ENCODE results near the gene IFT27. TPM values are rescaled to one million over a fixed set of nuclear protein-coding genes. Genes with fewer than 3 reads are reported as not detected.
"Not testable (repeated sequence)": the region's sequence is repeated elsewhere in the genome, so short reads cannot be mapped to it uniquely, and the experiment has no call there.

IFT27 gene
- total and polyA plus RNA-seq, 2 of the 4 experiments (the other 2 are of a cell fraction): 14.5 to 26.9 TPM

- DNase-seq; BruUV-seq (replicated peaks); H3K4me2 ChIP-seq (ENCODE audit: low read depth, low read length); H2AFZ ChIP-seq (replicated peaks; ENCODE audit: low read length, poor library complexity); in situ Hi-C loops (cut with MboI; ENCODE audit: low sequenced_read_pairs); H3K9me3 ChIP-seq (ENCODE audit: control insufficient read depth, insufficient read depth, low read length); H3K27ac ChIP-seq (ENCODE audit: insufficient read depth, low read length); H2BK15ac ChIP-seq (ENCODE audit: low read depth, low read length); H3K18ac ChIP-seq (ENCODE audit: low read depth, low read length); H3K4ac ChIP-seq (ENCODE audit: low read depth, low read length); dilution Hi-C loops (cut with HindIII; ENCODE audit: low sequenced_read_pairs, unreplicated experiment); H4K20me1 ChIP-seq (ENCODE audit: insufficient read depth, low read length); H4K91ac ChIP-seq (ENCODE audit: insufficient read depth, low read depth, low read length); H3K23ac ChIP-seq (ENCODE audit: low read depth, low read length); ATAC-seq (ENCODE audit: low read depth); H3K4me1 ChIP-seq (ENCODE audit: control insufficient read depth, insufficient read depth, low read length); H2BK20ac ChIP-seq (ENCODE audit: low read depth, low read length); H4K5ac ChIP-seq (ENCODE audit: low read depth, low read length); H3K9ac ChIP-seq (ENCODE audit: low read depth, low read length); H2BK5ac ChIP-seq (ENCODE audit: low read depth, low read length, poor library complexity, severe bottlenecking); H3K56ac ChIP-seq (ENCODE audit: extremely low read depth, insufficient read depth, low read length); H2AK9ac ChIP-seq (replicated peaks; ENCODE audit: low read depth, low read length, poor library complexity); CTCF ChIA-PET; H3K9me1 ChIP-seq (ENCODE audit: insufficient read depth, low read length); H3K4me3 ChIP-seq (ENCODE audit: insufficient read depth, low read depth, low read length); H3K14ac ChIP-seq (replicated peaks; ENCODE audit: low read depth, low read length); H2BK120ac ChIP-seq (ENCODE audit: low read depth, low read length); H2AK5ac ChIP-seq (ENCODE audit: low read depth, low read length); H4K8ac ChIP-seq (ENCODE audit: low read depth in 2 of 2, low read length in 2 of 2); H3K79me1 ChIP-seq (ENCODE audit: low read depth in 1 of 2, low read length in 2 of 2); H3K36me3 ChIP-seq (ENCODE audit: control insufficient read depth, insufficient read depth, low read length); POLR2A ChIA-PET (ENCODE audit: unreplicated experiment): not testable (repeated sequence)
- intact Hi-C loops (cut with micrococcal nuclease): loop anchor here (5.0 kb wide), 1 partner anchor 208 kb away; no protein-coding TSS in a partner anchor
- 69% methylated on average over 3 of the region's 9 CpGs; no CpG with 5 or more reads in 1 of the 2 experiments for WGBS, 2 experiments (ENCODE audit: extremely low coverage in 2 of 2, insufficient read length in 1 of 2)
- peaks cover 27% of the 10 kb centered on the region for H3K27me3 ChIP-seq (ENCODE audit: control insufficient read depth, insufficient read depth, low read length)
These were observed 21.0 kb downstream of the IFT27 start for GRCh38 chr22:36754881-36755280.

Measured in IMR-90 (cell line).